GM12892 (cell line): ENCODE measurements around the gene TRPC1.

Source experiments
- POLR2A ChIP-seq: IDR thresholded peaks from 2 replicates; pipeline ENCODE4 v1.6.1; 2011; ENCODE audit warnings: low read depth, low read length, control low read depth
- POLR2AphosphoS5 ChIP-seq: IDR thresholded peaks from 2 replicates; pipeline ENCODE4 v1.6.1; 2011; ENCODE audit warnings: low read depth, low read length, control low read depth
- TAF1 ChIP-seq: IDR thresholded peaks from 2 replicates; pipeline ENCODE4 v1.6.1; 2011; ENCODE audit warnings: low read depth, mild to moderate bottlenecking, control low read depth, low read length, borderline replicate concordance

- no peak for TF ChIP-seq POLR2A
- no peak for TF ChIP-seq POLR2AphosphoS5
- no peak for TF ChIP-seq TAF1
Measured at GRCh38 chr3:142735462-142735861, 11.6 kb downstream of the TRPC1 start.
